HG02759 (cell line): ENCODE data around the gene PLTP.

ENCODE experiments used
- ATAC-seq: cut with Tn5 transposase; IDR thresholded peaks from one replicate; pipeline ENCODE4 v1.9.1; 2021; ENCODE audit warnings: mild to moderate bottlenecking, moderate library complexity; ENCODE audit not compliant: unreplicated experiment

The PLTP gene

GRCh38 chr20:45850926-45851325 is 61.0 kb downstream of the PLTP start:
- no peak for ATAC-seq

GRCh38 chr20:45850238-45850637 is 61.7 kb downstream of the PLTP start:
- ATAC-seq: no peak

- ATAC-seq: no peak
Observed at GRCh38 chr20:45848969-45849582, 62.9 kb downstream of the PLTP start.
